Measurements from ENCODE around the gene NDUFAB1. TPM values are rescaled to one million over a fixed set of nuclear protein-coding genes. Genes with fewer than 3 reads are reported as not detected.

The NDUFAB1 gene
- total and polyA plus RNA-seq, 2 of the 13 experiments (the other 11 are each of a cell fraction or from before 2014, with no cell fraction given), result 221 to 601 TPM

GRCh38 chr16:23537390-23537789, 58.7 kb downstream of the NDUFAB1 start (continued):
- TF ChIP-seq THAP8 (CRISPR knock-in tag; IDR thresholded peaks at IDR 0.05; ENCODE audit: borderline replicate concordance), result no peak
- TF ChIP-seq NFYB (CRISPR knock-in tag; IDR thresholded peaks at IDR 0.05), result no peak
- TF ChIP-seq CEBPG (CRISPR knock-in tag; IDR thresholded peaks at IDR 0.05), result peak; percentile 87
- TF ChIP-seq ZFP62 (CRISPR knock-in tag; IDR thresholded peaks at IDR 0.05), result no peak
- TF ChIP-seq CREB1 (IDR thresholded peaks at IDR 0.05), result no peak
- TF ChIP-seq CREB1 (CRISPR knock-in tag; IDR thresholded peaks at IDR 0.05), result no peak
- no peak for TF ChIP-seq ATF7-NPFF (CRISPR knock-in tag; IDR thresholded peaks at IDR 0.05; ENCODE audit: low read depth)
- TF ChIP-seq ZNF501 (CRISPR knock-in tag; IDR thresholded peaks at IDR 0.05), result peak; percentile 15; the same call in 1 of the 2 replicates
- TF ChIP-seq TBL1XR1 (IDR thresholded peaks at IDR 0.05; ENCODE audit: borderline replicate concordance, low read length, partially characterized antibody), result no peak
- TF ChIP-seq YY1 (IDR thresholded peaks at IDR 0.05; ENCODE audit: insufficient read depth, insufficient replicate concordance, low read depth, low read length), result no peak
- TF ChIP-seq ZNF572 (CRISPR knock-in tag; IDR thresholded peaks at IDR 0.05), result no peak
- TF ChIP-seq ZNF670 (CRISPR knock-in tag; IDR thresholded peaks at IDR 0.05; ENCODE audit: borderline replicate concordance), result no peak
- no peak for TF ChIP-seq ZNF235 (CRISPR knock-in tag; IDR thresholded peaks at IDR 0.05; ENCODE audit: borderline replicate concordance)
- no peak for TF ChIP-seq BCLAF1 (IDR thresholded peaks at IDR 0.05)
- TF ChIP-seq CBX2 (IDR thresholded peaks at IDR 0.05; ENCODE audit: low read depth, low read length), result no peak
- TF ChIP-seq CBX2 (CRISPR knock-in tag; IDR thresholded peaks at IDR 0.05; ENCODE audit: low read depth), result no peak
- TF ChIP-seq HBP1 (CRISPR knock-in tag; IDR thresholded peaks at IDR 0.05; ENCODE audit: low read depth), result peak; percentile 59; the same call in 1 of the 2 replicates
- TF ChIP-seq ZSCAN31 (CRISPR knock-in tag; IDR thresholded peaks at IDR 0.05; ENCODE audit: low read depth), result no peak
- TF ChIP-seq RXRB (CRISPR knock-in tag; IDR thresholded peaks at IDR 0.05; ENCODE audit: borderline replicate concordance), result no peak
- TF ChIP-seq TFE3 (CRISPR knock-in tag; IDR thresholded peaks at IDR 0.05), result peak; percentile 82
- no peak for TF ChIP-seq IRF9 (CRISPR knock-in tag; IDR thresholded peaks at IDR 0.05; ENCODE audit: borderline replicate concordance)
- TF ChIP-seq MXD1 (CRISPR knock-in tag; IDR thresholded peaks at IDR 0.05), result no peak

All from HepG2 (cell line).